Smooth muscle cell of bladder (primary cell): Measurements from ENCODE around the gene RAB22A. TPM values are rescaled to one million over a fixed set of nuclear protein-coding genes. Genes with fewer than 3 reads are reported as not detected.

Experiments used
- total RNA-seq: library from RNA; depleted of rRNA; stranded (reverse); fragments of >200 nt; gene quantifications from 2 replicates; pipeline ENCODE4 v1.2.3, GENCODE V29; 2014

The RAB22A gene, protein sequence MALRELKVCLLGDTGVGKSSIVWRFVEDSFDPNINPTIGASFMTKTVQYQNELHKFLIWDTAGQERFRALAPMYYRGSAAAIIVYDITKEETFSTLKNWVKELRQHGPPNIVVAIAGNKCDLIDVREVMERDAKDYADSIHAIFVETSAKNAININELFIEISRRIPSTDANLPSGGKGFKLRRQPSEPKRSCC
- 10.0 and 13.6 TPM in 2 replicates for total RNA-seq

GRCh38 chr20:58309591-58310290 lies at the start of gene RAB22A:
Gene RAB22A, plus strand, starts transcription at chr20:58309715. Its CDS starts 262 bp downstream, at chr20:58309977.

DNA sequence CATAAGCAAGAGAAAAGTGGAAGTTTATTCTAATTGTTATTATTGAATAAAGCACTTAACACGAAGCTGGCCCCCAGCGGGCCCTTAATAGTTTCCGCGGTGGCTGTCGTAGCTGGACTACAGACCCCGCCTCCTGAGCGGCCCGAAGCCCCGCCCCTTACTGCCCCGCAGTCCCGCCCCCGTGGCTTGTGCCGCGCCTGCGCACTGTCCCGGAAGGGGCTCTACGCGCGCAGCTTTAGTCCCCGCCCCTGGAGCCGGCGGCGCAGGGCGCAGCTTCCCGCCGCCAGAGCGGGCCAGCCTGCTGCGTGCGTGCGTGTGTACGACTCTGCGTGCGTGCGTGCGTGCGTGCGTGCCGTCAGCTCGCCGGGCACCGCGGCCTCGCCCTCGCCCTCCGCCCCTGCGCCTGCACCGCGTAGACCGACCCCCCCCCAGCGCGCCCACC lies 79.4 kb downstream of the RAB22A start, which contains the start of gene VAPB:
Gene VAPB, plus strand, starts transcription at position 348 of the 442 bp plus-strand sequence. CDS start 231 bp downstream, outside the sequence.

Other genes with a start within 250 kb of the RAB22A start
- not detected in 2 replicates for gene ANKRD60, start 81.1 kb upstream of the RAB22A start, total RNA-seq
- 7.4 and 11.9 TPM in 2 replicates for gene VAPB, start 79.5 kb downstream of the RAB22A start, total RNA-seq
- gene APCDD1L, start 205.7 kb downstream of the RAB22A start, total RNA-seq = 7.0 and 14.1 TPM in 2 replicates